Stimulated activated CD8-positive, alpha-beta memory T cell treated with anti-CD3 and anti-CD28 coated beads, Interleukin-2, amount 100 ng/mL, for 1 hour (primary cell): ENCODE measurements around the gene ASXL1.
"Not testable (repeated sequence)": the region's sequence is repeated elsewhere in the genome, so short reads cannot be mapped to it uniquely, and the experiment has no call there.

Source experiments
- DNase-seq, 2 donors: peaks; one replicate each; pipeline ENCODE4 v3.0.0-alpha.2; 2020; ENCODE audit warnings: low read depth in 2 of 2

ASXL1 gene

DNA sequence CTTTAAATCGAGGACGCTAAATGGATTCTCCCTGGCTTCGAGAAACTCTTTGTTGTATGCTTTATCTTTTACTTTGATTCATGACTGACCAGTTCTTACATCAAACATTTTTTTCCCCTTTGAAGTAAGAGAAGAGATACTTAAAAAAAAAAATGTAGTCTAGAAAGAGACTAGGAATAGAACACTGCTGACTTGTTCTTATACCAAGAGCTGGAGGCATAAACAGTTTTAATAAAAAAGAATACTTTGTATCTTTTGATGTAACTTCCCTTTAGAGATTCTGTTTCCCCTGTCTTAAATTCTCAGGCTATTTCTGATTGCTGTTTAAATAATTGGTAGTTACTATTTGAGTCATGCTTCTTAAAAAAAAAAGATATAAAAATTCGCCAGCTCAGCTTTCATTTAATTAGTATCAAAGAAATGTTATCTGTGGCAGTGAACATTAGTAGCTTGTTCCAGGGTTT lies 4.8 kb downstream of the ASXL1 start:
- no peak for DNase-seq

GRCh38 chr20:32363492-32363891 lies 5.4 kb downstream of the ASXL1 start:
- no peak for DNase-seq

DNA sequence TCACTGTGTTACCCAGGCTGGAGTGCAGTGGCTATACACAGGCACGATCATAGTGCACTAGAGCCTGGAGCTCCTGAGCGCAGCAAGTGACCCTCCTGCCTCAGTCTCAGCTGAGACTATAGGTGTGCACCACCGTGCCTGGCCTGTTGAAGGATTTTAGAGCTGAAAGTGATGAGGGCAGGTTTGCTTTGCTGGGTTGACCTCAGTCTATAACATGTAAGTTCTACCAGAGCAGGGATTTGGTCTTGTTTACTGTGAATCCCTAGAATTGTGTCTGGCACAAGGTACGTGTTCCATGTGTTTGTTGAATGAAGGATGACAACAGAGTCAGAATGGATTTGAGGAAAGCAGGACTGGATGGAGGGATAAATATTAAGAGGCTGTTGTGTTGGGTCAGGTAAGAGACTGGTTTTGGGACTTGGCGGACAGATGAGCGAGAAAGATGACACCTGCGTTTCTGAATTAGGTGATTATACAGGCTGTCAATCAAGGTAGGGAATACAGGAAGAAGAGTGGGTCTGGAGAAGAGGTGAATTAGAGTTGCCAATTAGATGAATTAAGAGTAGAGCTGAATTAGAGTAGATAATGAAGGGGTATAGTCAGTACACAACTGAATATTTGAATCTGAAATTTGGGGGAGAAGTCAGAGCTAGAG lies 6.5 kb downstream of the ASXL1 start:
- DNase-seq = no peak

- DNase-seq = no peak
Observed at GRCh38 chr20:32365564-32365963, 7.4 kb downstream of the ASXL1 start.

DNA sequence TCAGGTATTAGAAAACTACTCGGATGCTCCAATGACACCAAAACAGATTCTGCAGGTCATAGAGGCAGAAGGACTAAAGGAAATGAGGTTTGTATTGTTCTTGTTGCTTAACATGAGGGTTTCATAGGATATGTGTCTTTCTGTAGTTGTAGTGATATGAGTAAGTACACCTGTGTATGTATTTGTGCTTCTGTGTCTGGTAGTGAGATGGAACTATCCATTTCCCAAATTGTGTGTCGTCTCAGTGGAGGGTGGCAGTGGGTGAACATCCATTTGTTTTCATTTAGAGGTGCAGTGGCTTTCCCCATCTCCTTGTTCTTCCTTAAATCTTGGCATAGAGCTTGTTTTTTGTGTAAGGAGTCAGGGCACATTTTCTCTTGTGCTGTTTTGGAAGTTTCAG lies 8.2 kb downstream of the ASXL1 start:
- DNase-seq = no peak

DNA sequence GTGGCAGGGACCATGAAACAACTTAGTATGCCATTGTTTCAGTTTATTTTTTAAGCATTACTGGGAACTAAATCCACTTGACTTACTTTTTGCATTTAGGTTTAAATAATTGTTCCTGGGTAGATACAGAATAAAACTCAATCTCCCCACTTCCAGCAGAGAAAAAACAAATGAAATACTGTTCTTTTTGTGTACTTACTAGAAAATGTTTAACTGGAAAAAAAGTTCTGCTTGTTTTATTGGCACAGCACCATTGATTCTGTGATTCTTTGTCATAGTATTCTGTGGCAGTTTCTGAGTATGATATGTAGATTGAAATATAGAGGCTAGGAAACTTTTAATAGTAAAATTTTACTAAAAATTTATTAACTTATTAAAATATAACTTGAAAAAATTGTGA lies 10.2 kb downstream of the ASXL1 start:
- no peak for DNase-seq

DNA sequence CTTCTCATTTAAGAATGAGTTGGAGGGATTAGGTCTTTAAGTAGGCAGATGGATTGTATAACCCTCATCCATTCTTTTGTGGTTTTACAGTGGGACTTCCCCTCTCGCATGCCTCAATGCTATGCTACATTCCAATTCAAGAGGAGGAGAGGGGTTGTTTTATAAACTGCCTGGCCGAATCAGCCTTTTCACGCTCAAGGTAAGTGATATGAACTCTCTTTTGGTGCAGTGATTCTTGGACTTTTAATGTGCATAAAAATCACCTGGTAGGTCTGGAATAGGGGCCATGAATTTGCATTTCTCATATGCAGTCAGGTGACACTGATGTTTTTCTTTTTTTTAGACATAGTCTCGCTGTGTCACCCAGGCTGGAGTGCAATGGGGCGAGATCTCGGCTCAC lies 10.8 kb downstream of the ASXL1 start:
- no peak for DNase-seq

- DNase-seq = no peak
Observed at GRCh38 chr20:32370897-32371296, 12.8 kb downstream of the ASXL1 start.

DNA sequence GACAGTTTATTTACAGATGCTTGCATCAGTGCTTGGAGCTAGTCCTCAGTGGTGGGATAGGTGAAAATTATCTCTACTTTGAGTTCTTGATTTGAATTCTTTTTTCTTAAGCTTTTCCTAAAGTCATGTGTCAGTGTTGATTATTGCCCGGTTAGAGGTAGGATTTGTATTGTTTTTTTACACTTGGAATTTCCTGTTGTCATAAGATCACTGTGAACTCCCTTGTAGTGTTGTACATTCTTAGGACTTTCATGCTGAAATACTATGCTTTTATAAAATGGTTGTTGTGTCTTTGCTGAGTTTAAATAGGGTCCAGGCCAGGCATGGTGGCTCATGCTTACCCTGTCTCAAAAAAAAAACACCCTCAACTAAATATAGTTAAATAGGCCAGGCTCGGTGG lies 20.3 kb downstream of the ASXL1 start:
- DNase-seq = no peak

GRCh38 chr20:32380037-32380436 lies 21.9 kb downstream of the ASXL1 start:
- not testable (repeated sequence) for DNase-seq

DNA sequence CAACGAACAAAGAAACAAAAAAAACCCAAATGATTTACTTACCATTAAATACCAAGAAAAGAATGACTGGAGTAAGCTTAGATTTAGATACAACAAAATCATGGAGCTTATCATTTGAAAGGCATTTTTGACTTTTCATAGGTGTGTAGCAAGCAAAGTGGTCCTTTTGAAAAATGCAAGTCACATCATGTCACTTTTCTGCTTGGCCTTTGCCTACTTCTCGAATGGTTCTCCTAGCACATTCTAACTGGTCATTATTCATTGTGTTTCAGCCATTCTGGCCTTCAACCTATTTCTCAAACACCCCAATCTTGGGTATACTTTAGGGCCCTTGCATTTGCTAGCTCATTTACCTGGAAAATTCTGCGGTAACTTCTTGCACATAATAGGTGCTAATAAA lies 22.6 kb downstream of the ASXL1 start:
- no peak for DNase-seq

DNA sequence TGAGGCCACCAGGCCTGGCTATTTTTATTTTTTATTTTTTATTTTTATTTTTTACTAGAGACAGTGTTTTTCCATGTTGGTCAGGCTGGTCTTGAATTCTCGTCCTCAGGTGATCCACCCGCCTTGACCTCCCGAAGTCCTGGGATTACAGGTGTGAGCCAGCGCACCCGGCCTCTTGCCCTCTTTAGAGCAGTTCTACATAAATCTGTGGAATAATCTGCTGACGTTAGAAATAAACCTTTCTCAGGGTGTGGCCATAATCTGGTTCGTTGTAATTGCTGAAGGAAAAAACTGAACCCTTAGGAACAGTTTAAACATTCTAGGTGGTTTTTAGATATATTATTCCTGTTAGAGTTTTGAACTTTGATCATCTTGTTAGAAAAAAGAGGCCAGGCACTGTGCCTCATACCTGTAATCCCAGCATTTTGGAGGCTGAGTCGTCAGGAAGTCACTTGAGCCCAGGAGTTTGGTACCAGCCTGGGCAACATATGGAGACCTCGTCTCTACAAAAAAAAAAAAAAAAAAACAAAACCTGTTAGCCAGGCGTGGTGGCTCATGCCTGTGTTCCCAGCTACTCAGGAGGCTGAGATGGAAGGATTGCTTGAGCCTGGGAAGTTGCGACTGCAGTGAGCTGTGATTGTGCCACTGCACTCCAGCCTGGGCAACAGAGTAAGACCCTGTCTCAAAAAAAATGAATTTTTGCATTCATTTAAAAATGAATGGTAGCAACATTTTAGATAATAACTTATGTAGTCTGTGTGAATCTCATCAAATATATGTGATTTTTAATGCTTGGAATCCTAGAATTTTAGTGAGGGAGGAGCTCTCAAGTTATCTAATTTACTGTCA lies 24.2 kb downstream of the ASXL1 start:
- no peak for DNase-seq

- DNase-seq = not testable (repeated sequence)
Observed at GRCh38 chr20:32383441-32383840, 25.3 kb downstream of the ASXL1 start.

DNA sequence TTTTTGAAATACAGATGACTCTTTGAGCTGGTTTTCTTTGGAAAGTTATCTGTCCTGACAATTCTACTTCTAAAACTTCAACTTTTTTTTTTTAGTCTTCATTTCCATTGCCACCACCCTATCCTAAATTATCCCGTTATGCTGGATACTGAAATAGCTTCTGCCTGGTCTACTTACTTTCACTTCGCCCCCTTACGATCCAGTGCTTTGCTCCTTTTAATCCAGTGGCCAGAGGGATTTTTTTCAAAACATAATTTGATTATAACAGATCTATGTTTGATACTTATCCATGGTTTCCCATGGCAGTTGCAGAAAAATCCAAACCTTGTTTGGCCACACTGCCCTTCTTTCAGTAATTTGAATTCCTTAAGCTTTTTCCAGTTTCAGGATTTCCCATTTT lies 27.4 kb downstream of the ASXL1 start:
- DNase-seq = no peak

GRCh38 chr20:32386091-32386490 lies 28.0 kb downstream of the ASXL1 start:
- DNase-seq = no peak

DNA sequence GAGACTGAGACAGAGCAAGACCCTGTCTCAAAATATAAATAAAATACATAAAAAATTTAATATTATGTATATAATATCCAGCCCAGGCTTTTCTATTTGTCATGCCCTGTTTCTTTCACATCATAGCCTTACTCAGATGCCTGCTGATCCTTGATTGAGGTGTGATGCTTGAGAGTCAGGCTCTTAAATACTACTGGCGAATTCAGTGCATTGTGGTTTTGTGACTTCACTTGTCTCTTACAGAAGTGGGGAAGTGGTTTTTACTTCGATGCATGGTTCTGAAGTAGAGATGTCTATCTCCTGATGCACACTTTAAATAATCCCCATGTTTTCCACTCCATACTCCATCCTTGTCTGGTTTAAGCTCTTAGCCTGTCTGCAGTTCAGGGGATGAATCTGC lies 29.1 kb downstream of the ASXL1 start:
- DNase-seq = no peak

DNA sequence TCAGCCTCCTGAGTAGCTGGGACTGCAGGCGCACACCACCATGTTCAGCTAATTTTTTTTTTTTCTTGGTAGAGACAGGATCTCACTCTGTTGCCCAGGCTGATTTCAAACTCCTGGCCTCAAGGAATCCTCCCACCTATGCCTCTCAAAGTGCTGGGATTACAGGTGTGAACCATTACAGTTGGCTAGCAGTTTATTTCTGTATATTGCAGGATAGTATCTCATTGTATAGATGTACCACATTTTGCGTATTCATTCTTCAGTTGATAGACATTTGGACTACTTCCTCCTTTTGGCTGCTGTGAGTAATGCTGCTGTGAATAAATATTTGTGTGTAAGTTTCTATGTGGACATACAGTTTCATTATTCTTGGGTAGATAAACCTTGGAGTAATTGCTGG lies 32.9 kb downstream of the ASXL1 start:
- DNase-seq = no peak

DNA sequence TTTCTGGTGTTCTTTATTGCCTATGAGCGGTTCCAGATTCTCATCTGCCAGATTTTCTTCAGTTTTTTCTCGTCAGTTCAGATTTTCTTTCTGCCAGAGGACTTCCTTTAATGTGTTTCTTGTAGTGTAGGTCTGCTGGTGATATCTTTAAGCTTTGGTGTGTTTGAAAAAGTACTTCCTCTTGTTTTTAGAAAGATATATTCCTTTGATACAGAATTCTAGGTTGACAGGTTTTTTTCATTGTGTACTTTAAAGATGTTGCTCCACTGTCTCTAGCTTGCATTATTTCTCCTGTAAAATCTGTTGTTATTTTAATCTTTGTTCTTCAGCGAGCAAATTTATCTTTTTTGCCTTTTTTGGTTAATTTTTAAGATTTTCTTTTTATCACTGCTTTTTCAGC lies 36.9 kb downstream of the ASXL1 start:
- DNase-seq = no peak

DNA sequence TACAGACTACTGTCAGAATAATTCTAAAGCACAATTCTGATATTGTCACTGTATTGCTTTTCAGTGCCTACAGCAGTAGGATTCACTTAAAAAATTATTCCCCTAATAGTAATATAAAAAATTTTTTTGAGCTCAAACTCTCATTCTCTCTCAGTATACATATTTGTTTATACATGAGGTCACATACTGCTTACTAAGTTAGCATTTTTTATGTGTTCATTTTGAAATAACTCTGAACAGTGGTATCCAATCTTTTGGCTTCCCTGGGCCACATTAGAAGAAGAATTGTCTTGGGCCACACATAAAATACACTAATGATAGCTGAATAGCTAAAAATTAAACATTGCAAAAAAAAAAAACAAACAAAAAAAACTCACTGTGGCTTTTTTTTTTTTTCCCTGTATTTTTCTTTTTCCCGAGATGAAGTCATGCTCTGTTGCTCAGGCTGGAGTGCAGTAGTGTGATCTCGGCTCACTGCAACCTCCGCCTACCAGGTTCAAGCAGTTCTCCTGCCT lies 38.6 kb downstream of the ASXL1 start:
- no peak for DNase-seq

- no peak for DNase-seq
Observed at GRCh38 chr20:32397567-32398084, 39.5 kb downstream of the ASXL1 start.

DNA sequence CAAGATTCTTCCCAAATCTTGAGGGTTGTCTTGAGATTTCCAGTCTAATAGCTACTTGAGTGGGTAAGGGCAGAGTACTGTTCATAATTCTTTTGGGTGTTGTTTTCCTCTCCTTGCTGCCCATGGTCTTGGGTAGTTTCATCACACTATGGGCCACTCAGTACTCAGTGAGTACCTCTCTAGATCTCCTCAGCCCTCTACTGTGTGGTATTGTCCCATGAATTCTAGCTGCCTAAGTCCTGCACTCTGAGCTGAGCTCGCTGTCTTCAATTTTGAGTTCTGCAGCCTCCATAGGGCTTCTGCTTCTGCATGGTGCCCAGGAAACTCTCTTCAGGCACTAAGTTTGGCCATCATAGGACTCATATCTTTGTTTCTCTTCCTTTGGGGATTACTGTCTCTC lies 42.3 kb downstream of the ASXL1 start:
- no peak for DNase-seq

DNA sequence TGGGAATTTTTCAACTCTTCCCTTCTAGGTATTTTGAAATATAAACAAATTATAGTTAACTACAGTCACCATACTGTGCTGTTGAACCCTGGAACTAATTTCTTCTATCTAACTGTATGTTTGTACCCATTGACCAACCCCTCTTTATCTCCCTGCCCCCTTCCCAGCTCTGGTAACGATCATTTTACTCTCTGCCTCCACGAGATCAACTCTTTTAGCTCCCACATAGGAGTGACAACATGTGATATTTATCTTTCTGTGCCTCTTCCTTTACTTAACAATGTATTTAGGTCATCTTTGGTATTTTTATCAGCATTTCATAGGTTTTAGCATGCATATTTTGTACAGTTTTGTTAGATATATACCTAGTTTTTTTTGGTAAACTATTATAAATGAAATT lies 45.9 kb downstream of the ASXL1 start:
- DNase-seq = no peak

GRCh38 chr20:32406701-32407100 lies 48.6 kb downstream of the ASXL1 start:
- DNase-seq = no peak
